ENCODE results near the gene ABCF2.
A peak's percentile ranks its signal among the peaks of the same experiment; 100 is the strongest.

The ABCF2 gene

DNA sequence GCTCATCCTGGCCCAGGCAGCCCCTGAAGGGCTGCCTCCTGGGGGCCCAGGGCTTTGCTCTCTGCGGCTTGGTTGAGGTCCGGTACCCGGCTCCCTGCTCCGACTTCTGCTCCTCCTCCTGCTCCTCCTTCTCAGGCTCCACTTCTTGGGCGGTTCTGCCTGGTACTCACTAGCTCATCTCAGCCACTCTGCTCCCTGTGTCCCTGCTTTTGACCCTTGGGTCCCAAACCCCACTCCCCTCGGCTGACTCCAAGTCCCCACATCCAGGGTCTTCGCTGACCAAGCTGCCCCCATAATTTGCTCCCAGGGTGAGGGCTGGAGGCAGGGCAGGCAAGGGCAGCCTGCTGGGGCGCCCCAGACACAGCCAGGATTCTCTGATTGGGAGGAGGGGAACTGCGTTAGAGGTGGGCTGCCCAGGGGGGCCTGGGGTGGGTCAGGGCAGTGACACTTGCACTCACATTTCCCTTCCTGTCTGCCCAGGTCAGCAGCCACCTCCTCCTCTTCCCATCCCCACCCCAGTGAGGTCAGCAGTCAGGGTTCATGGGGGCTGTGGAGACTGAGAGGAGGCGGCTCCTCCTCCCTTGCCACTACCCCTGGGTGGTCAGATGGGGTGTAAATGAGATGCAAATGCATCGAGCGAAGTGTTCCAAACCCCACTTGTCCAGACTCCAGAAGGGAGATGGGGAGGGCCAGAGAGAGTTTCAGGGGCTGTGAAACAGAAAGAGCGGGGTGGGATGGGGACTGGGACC, 19.3 kb upstream of the ABCF2 start:
- Histone ChIP-seq H3K27ac (ENCODE audit: low read length) (peak overlapping the region; percentile 84), H3K4me1 (ENCODE audit: control insufficient read depth, insufficient read depth, low read length) (peaks cover 77% of the 10 kb centered on the region), H3K9ac (ENCODE audit: low read length in 2 of 2) (peak overlapping the region in 1 of 2 donors; percentile 65), H3K36me3 (ENCODE audit: control insufficient read depth in 2 of 2, insufficient read depth in 2 of 2, low read length in 2 of 2) (peaks cover 10 to 12% of the 10 kb centered on the region in 2 donors), H3K4me3 (ENCODE audit: low read length in 2 of 2) (peak overlapping the region; percentile 46 to 84), H3K9me3 (ENCODE audit: control insufficient read depth in 2 of 2, low read length in 2 of 2) (no peaks in the 10 kb centered on the region), H3K27me3 (ENCODE audit: control insufficient read depth in 1 of 2, insufficient read depth in 2 of 2, low read length in 2 of 2) (no peaks in the 10 kb centered on the region)

DNA sequence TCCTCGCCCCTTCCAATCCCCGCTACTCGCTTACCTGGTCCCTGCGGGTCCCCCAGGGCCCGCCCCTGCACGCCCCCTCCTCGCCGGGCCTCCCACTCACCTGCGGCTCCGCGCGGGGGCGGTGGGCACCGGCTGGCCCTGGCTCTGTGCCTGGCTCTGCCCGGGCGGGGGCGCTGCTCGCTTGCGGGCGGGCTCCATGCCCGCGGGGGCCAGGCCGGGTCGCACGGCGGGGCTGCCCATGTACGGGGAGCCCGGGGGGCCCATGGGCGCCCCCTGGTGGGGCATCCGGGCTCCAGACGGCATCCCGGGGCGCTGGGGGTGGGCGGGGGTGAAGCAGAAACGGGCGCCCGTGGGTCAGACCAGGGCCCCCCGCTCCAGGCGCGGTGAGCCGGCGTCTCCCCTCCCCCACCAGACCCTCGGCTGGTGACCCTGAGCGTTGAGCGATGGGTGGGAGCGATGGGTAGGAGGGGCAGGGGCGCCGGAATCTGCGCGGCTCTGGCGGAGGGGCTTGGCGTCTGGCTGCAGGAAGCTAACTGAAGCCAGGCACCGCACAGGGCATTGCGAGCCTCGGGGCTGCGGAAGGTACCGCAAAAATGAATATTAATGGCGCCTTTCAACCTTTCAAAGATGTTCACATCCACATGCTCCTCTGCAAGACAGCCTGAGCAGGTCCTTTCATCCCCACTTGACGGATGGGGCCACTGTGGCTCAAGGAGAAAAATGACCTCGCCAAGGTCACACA, 18.5 kb upstream of the ABCF2 start:
- no peaks in the 10 kb centered on the region for H3K27me3 ChIP-seq (ENCODE audit: control insufficient read depth in 1 of 2, insufficient read depth in 2 of 2, low read length in 2 of 2)
- peak overlapping the region; percentile 84 for H3K27ac ChIP-seq (ENCODE audit: low read length)
- no peaks in the 10 kb centered on the region for H3K9me3 ChIP-seq (ENCODE audit: control insufficient read depth in 2 of 2, low read length in 2 of 2)
- peak overlapping the region; percentile 36 to 51 for H3K9ac ChIP-seq (ENCODE audit: low read length in 2 of 2)
- peaks cover 10 to 18% of the 10 kb centered on the region in 2 donors for H3K36me3 ChIP-seq (ENCODE audit: control insufficient read depth in 2 of 2, insufficient read depth in 2 of 2, low read length in 2 of 2)
- peaks cover 70% of the 10 kb centered on the region for H3K4me1 ChIP-seq (ENCODE audit: control insufficient read depth, insufficient read depth, low read length)
- H3K4me3 ChIP-seq (ENCODE audit: low read length in 2 of 2) = peak overlapping the region; percentile 46 to 69

DNA sequence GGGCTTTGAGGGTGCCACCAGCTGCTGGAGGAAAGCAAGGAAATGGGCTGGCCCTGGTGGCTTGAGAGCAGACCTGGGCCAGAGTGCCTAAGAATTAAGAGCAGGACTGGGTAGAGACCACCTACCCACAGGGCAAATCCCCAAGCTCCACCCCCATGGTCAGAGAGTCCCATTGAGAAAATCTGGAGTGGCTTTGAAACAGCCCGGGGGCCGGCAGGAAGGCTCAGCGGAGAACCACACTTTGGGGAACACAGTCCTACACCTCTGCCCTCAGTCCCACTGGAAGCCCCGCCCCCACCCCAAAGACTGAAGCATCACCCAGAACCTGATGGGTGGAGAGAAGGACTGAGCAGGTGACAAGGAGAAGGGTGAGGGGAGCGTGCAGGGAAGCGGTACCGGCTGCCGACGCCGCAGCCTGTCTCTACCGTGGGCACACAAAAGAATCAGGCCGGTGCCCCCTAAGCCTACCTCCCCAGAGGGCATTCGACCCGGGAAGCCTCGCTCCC, 17.9 kb upstream of the ABCF2 start:
- Histone ChIP-seq H3K4me1 (ENCODE audit: control insufficient read depth, insufficient read depth, low read length) (peaks cover 64% of the 10 kb centered on the region), H3K9ac (ENCODE audit: low read length in 2 of 2) (peak overlapping the region; percentile 36 to 51), H3K4me3 (ENCODE audit: low read length in 2 of 2) (peak overlapping the region; percentile 46 to 69), H3K9me3 (ENCODE audit: control insufficient read depth in 2 of 2, low read length in 2 of 2) (no peaks in the 10 kb centered on the region), H3K36me3 (ENCODE audit: control insufficient read depth in 2 of 2, insufficient read depth in 2 of 2, low read length in 2 of 2) (peaks cover 10 to 23% of the 10 kb centered on the region in 2 donors), H3K27ac (ENCODE audit: low read length) (peak overlapping the region; percentile 24), H3K27me3 (ENCODE audit: control insufficient read depth in 1 of 2, insufficient read depth in 2 of 2, low read length in 2 of 2) (no peaks in the 10 kb centered on the region)

DNA sequence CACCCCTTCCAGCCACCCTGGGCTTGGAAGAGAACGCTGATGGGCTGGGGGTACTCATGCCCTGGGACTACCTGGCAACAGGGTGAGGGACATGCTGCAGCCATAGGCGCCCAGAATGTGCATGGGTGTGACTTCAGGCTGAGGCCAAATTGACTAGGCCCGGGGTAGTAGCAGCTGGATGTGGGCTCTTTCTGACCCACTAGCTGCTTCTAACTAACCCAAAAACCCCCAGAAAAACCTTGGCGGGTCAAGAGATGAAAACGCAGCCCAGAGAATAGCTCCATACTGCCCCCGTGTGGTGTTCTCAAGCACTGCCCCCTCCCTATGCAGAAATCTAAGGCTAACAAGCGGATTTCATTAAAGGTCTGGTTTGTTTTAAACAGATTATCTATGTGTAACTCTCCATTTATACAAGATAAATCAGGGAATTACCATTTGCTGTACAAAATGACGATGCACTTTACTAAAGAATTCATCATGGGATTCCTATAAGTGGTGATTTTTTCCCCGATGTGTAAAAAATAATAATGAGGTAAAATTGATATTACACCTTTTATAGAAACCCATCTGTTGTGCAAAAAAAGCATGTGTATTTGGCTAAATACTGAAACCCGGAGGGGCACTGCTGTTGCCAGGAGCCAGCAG, 17.3 kb upstream of the ABCF2 start:
- H3K27ac ChIP-seq (ENCODE audit: low read length) = peak overlapping the region; percentile 24
- H3K9me3 ChIP-seq (ENCODE audit: control insufficient read depth in 2 of 2, low read length in 2 of 2) = no peaks in the 10 kb centered on the region
- peaks cover 13 to 28% of the 10 kb centered on the region in 2 donors for H3K36me3 ChIP-seq (ENCODE audit: control insufficient read depth in 2 of 2, insufficient read depth in 2 of 2, low read length in 2 of 2)
- no peak overlapping the region for H3K4me3 ChIP-seq (ENCODE audit: low read length in 2 of 2)
- peaks cover 58% of the 10 kb centered on the region for H3K4me1 ChIP-seq (ENCODE audit: control insufficient read depth, insufficient read depth, low read length)
- H3K27me3 ChIP-seq (ENCODE audit: control insufficient read depth in 1 of 2, insufficient read depth in 2 of 2, low read length in 2 of 2) = no peaks in the 10 kb centered on the region
- H3K9ac ChIP-seq (ENCODE audit: low read length in 2 of 2) = no peak overlapping the region

DNA sequence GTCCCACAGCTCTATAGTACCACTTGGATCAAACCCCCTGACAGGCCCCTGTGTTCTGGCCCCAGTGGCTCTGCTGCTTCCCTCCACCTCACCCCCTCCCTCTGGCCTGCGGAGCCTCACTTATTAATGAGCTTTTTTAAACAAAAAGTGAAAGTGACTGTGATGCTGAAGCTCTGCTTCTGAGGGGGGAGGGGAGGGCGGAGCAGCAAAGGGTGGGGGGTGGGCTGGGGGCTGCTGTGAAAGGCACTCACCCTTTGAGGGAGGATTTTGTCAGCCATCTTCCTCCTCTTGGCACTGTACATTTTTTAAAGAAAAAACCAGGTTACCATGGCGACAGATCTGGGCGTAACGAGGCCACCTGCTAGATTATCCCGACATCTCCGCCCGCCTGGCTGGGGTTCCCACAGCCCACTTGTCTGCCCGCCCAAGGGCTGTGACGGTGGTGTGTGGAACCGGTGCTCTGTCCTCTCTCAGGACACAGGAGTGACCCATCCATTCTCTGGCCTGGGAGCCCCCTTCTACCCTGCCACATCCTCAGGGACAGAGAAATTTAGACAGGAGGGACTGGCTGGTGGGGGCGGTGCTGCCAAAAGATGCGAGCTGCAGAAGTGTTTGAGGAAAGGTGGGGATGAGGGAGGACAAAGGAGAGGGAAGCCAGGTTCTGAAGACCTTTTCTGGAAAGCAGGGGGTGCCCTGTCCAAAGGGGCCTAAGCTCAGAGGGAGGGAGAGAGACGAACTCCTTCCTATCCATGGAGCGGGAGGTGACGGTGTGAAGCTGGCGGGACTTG, 16.6 kb upstream of the ABCF2 start:
- Histone ChIP-seq H3K4me1 (ENCODE audit: control insufficient read depth, insufficient read depth, low read length) (peaks cover 51% of the 10 kb centered on the region), H3K9me3 (ENCODE audit: control insufficient read depth in 2 of 2, low read length in 2 of 2) (no peaks in the 10 kb centered on the region), H3K36me3 (ENCODE audit: control insufficient read depth in 2 of 2, insufficient read depth in 2 of 2, low read length in 2 of 2) (peaks cover 18 to 35% of the 10 kb centered on the region in 2 donors), H3K27ac (ENCODE audit: low read length) (no peak overlapping the region), H3K27me3 (ENCODE audit: control insufficient read depth in 1 of 2, insufficient read depth in 2 of 2, low read length in 2 of 2) (no peaks in the 10 kb centered on the region), H3K4me3 (ENCODE audit: low read length in 2 of 2) (no peak overlapping the region), H3K9ac (ENCODE audit: low read length in 2 of 2) (peak overlapping the region in 1 of 2 donors; percentile 28)

DNA sequence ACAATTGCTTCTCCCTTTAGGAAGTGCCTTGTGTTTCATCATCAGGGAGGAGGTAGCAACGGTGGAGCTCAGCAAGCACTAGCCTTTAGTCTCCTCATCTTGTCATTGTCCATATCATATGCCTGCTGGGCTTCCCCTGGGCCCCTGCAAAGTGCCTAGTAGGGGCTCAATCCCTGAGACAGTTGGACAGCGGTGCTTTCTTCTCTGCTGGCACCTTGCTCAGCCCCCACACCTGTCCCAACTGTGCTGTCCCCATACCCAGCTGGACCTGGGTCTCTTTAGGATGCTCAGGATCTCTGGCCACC, 16.0 kb upstream of the ABCF2 start:
- Histone ChIP-seq H3K4me3 (ENCODE audit: low read length in 2 of 2) (no peak overlapping the region), H3K4me1 (ENCODE audit: control insufficient read depth, insufficient read depth, low read length) (peaks cover 48% of the 10 kb centered on the region), H3K36me3 (ENCODE audit: control insufficient read depth in 2 of 2, insufficient read depth in 2 of 2, low read length in 2 of 2) (peaks cover 18 to 36% of the 10 kb centered on the region in 2 donors), H3K9me3 (ENCODE audit: control insufficient read depth in 2 of 2, low read length in 2 of 2) (no peaks in the 10 kb centered on the region), H3K27ac (ENCODE audit: low read length) (no peak overlapping the region), H3K9ac (ENCODE audit: low read length in 2 of 2) (peak overlapping the region in 1 of 2 donors; percentile 28), H3K27me3 (ENCODE audit: control insufficient read depth in 1 of 2, insufficient read depth in 2 of 2, low read length in 2 of 2) (no peaks in the 10 kb centered on the region)

DNA sequence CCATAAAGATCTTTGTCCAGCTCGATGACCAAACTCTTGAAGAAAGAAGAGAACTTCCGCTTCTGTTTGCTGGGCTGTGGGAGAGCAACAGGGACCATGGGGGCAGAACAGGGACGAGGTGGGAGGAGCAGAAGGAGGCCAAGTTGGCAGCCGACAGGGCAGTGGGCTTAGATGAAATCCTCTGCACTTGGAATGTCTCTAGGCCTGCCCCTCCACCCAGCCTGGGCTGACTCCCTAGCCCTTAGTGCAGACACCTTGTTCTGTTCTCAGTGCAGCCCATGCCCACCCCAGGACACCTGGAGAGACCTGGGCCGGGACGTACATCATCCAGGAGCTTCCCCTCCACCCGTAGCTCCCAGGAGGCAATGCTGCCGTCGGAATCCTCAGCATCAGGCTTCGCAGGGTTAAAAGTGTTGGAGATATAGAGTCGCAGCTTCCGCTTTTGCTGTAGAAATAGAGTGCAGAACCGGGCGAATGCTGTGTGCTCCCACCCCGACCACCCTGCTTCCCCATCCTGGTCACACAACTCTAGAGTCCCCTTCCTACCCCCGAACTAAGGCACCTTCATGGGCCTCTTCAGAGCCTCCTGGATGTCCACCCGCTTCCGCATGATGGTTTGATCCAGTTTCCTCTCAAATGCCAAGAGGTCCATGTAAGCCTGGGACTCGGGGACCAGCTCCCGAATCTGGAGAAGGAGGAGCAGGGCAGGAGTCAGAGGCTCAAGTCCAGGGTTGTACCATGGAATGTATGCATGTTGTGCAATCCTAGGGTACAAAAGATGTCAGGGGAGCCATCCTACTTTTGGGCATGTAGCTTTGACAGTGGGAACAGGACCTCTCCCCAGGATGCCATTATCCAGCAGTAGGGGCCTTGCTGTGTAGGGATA, 15.4 kb upstream of the ABCF2 start:
- Histone ChIP-seq H3K27me3 (ENCODE audit: control insufficient read depth in 1 of 2, insufficient read depth in 2 of 2, low read length in 2 of 2) (no peaks in the 10 kb centered on the region), H3K36me3 (ENCODE audit: control insufficient read depth in 2 of 2, insufficient read depth in 2 of 2, low read length in 2 of 2) (peaks cover 20 to 42% of the 10 kb centered on the region in 2 donors), H3K9ac (ENCODE audit: low read length in 2 of 2) (no peak overlapping the region), H3K4me1 (ENCODE audit: control insufficient read depth, insufficient read depth, low read length) (peaks cover 43% of the 10 kb centered on the region), H3K9me3 (ENCODE audit: control insufficient read depth in 2 of 2, low read length in 2 of 2) (no peaks in the 10 kb centered on the region), H3K4me3 (ENCODE audit: low read length in 2 of 2) (no peak overlapping the region), H3K27ac (ENCODE audit: low read length) (no peak overlapping the region)

DNA sequence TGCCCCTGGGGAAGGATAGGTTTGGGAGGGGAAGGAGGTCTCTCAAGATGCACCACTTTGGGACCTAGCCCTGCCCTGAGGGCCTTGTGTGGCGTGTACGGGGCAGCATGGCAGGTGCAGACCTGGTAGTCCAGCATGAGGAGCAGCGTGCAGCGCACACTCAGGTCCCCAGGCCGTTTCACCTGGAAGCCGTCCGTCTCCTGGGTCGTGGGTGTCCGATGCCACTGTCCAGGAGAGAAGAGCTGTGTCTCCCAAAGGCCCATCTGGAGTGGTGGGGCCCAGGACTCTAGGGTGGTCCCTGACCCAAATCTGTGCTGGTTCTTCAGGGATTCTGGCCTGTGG, 14.7 kb upstream of the ABCF2 start:
- H3K4me1 ChIP-seq (ENCODE audit: control insufficient read depth, insufficient read depth, low read length) = peaks cover 36% of the 10 kb centered on the region
- H3K36me3 ChIP-seq (ENCODE audit: control insufficient read depth in 2 of 2, insufficient read depth in 2 of 2, low read length in 2 of 2) = peaks cover 25 to 46% of the 10 kb centered on the region in 2 donors
- H3K27ac ChIP-seq (ENCODE audit: low read length) = peak overlapping the region; percentile 31
- H3K9me3 ChIP-seq (ENCODE audit: control insufficient read depth in 2 of 2, low read length in 2 of 2) = no peaks in the 10 kb centered on the region
- H3K4me3 ChIP-seq (ENCODE audit: low read length in 2 of 2) = no peak overlapping the region
- H3K9ac ChIP-seq (ENCODE audit: low read length in 2 of 2) = no peak overlapping the region
- H3K27me3 ChIP-seq (ENCODE audit: control insufficient read depth in 1 of 2, insufficient read depth in 2 of 2, low read length in 2 of 2) = no peaks in the 10 kb centered on the region

DNA sequence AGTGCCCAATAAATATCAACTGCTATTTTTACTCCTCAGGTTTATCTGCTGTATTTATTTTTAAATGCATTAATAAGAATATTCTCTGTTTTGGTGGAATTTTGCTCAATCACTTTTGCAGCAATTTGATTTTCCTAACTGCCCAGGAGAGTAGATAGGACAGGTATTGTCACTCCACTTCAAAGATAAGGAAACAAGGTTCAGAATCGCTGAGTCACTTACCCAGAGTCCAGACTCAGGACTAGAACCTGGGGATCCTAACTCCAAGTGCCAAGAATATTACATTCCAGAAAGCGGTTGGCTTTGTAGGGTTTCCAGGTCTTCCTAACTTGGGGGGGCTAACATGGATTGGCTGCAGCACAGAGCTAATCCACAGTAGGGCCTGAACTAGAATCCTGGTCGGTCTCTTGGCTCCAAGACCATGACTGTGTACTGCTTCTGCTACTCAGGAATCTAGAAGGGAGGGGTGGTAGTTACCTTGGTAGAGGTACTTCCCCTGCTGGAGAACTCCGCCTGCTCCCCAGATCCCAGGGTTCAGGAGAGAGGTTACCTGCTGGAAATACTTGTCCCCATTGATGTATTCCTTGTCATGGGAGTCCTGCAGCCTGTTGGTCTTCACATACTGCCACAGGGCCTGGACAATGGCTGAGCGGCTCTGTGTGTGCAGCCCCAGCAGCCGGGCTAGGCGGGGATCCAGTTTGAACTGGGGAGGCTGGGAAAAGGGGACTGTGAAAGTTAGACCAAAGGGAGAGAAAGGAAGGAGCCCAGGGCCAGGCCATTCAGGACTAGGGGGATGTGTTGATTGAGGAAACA, 14.1 kb upstream of the ABCF2 start:
- H3K4me1 ChIP-seq (ENCODE audit: control insufficient read depth, insufficient read depth, low read length) = peaks cover 31% of the 10 kb centered on the region

More for the DNA sequence above, 14.1 kb upstream of the ABCF2 start:
- Histone ChIP-seq H3K27me3 (ENCODE audit: control insufficient read depth in 1 of 2, insufficient read depth in 2 of 2, low read length in 2 of 2) (no peaks in the 10 kb centered on the region), H3K9me3 (ENCODE audit: control insufficient read depth in 2 of 2, low read length in 2 of 2) (no peaks in the 10 kb centered on the region), H3K9ac (ENCODE audit: low read length in 2 of 2) (no peak overlapping the region), H3K36me3 (ENCODE audit: control insufficient read depth in 2 of 2, insufficient read depth in 2 of 2, low read length in 2 of 2) (peaks cover 25 to 51% of the 10 kb centered on the region in 2 donors), H3K4me3 (ENCODE audit: low read length in 2 of 2) (no peak overlapping the region), H3K27ac (ENCODE audit: low read length) (peak overlapping the region; percentile 31)

All from stomach smooth muscle (tissue), 2 donors.